ENCODE results near the gene FBXW7.

- TF ChIP-seq ZNF707 (tag by site-specific recombination; IDR thresholded peaks at IDR 0.05) (no peak), BCL11A (tag by site-specific recombination; IDR thresholded peaks at IDR 0.05; ENCODE audit: low read depth) (no peak), CTCF (tag by site-specific recombination; IDR thresholded peaks at IDR 0.05) (no peak), REST (tag by site-specific recombination; IDR thresholded peaks at IDR 0.05) (no peak), ZNF24 (tag by site-specific recombination; IDR thresholded peaks at IDR 0.05) (no peak), ZNF350 (tag by site-specific recombination; IDR thresholded peaks at IDR 0.05) (no peak), PBX3 (CRISPR knock-in tag; IDR thresholded peaks at IDR 0.05) (no peak), ZNF776 (tag by site-specific recombination; IDR thresholded peaks at IDR 0.05; ENCODE audit: borderline replicate concordance) (no peak), ZNF449 (tag by site-specific recombination; IDR thresholded peaks at IDR 0.05) (no peak), ZBTB20 (tag by site-specific recombination; IDR thresholded peaks at IDR 0.05) (no peak), ZNF530 (tag by site-specific recombination; IDR thresholded peaks at IDR 0.05; ENCODE audit: low read depth) (no peak), ZBTB44 (tag by site-specific recombination; IDR thresholded peaks at IDR 0.05) (no peak), ZNF223 (tag by site-specific recombination; IDR thresholded peaks at IDR 0.05) (no peak)
These were observed 81.4 kb downstream of the FBXW7 start for GRCh38 chr4:152454398-152455011.
